ENCODE measurements around the gene CRKL.

CRKL gene

GRCh38 chr22:20951151-20951931 lies 34.1 kb downstream of the CRKL start:
- in situ Hi-C loops (cut with MboI; ENCODE audit: low sequenced_read_pairs) = no loop called here

- in situ Hi-C loops (cut with MboI; ENCODE audit: low sequenced_read_pairs) = no loop called here
Observed at GRCh38 chr22:20951932-20952380, 34.7 kb downstream of the CRKL start.

GRCh38 chr22:20952544-20953341 lies 35.5 kb downstream of the CRKL start:
- in situ Hi-C loops (cut with MboI; ENCODE audit: low sequenced_read_pairs) = no loop called here

- in situ Hi-C loops (cut with MboI; ENCODE audit: low sequenced_read_pairs) = no loop called here
Observed at GRCh38 chr22:20953342-20953608, 36.1 kb downstream of the CRKL start.

- in situ Hi-C loops (cut with MboI; ENCODE audit: low sequenced_read_pairs) = no loop called here
Observed at GRCh38 chr22:20953668-20954500, 36.7 kb downstream of the CRKL start.

- in situ Hi-C loops (cut with MboI; ENCODE audit: low sequenced_read_pairs) = no loop called here
Observed at GRCh38 chr22:20955548-20955947, 38.3 kb downstream of the CRKL start.

GRCh38 chr22:20956258-20957101 lies 39.3 kb downstream of the CRKL start:
- in situ Hi-C loops (cut with MboI; ENCODE audit: low sequenced_read_pairs) = no loop called here

GRCh38 chr22:20957102-20957682 lies 40.0 kb downstream of the CRKL start:
- in situ Hi-C loops (cut with MboI; ENCODE audit: low sequenced_read_pairs) = no loop called here

- in situ Hi-C loops (cut with MboI; ENCODE audit: low sequenced_read_pairs) = no loop called here
Observed at GRCh38 chr22:20957683-20958431, 40.6 kb downstream of the CRKL start.

- in situ Hi-C loops (cut with MboI; ENCODE audit: low sequenced_read_pairs) = no loop called here
Observed at GRCh38 chr22:20959578-20960461, 42.6 kb downstream of the CRKL start.

- in situ Hi-C loops (cut with MboI; ENCODE audit: low sequenced_read_pairs) = no loop called here
Observed at GRCh38 chr22:20960609-20961008, 43.4 kb downstream of the CRKL start.

- in situ Hi-C loops (cut with MboI; ENCODE audit: low sequenced_read_pairs) = no loop called here
Observed at GRCh38 chr22:20962491-20962945, 45.3 kb downstream of the CRKL start.

GRCh38 chr22:20963201-20964052 lies 46.2 kb downstream of the CRKL start:
- in situ Hi-C loops (cut with MboI; ENCODE audit: low sequenced_read_pairs) = no loop called here

- in situ Hi-C loops (cut with MboI; ENCODE audit: low sequenced_read_pairs) = no loop called here
Observed at GRCh38 chr22:20964090-20964798, 47.0 kb downstream of the CRKL start.

GRCh38 chr22:20964799-20965103 lies 47.5 kb downstream of the CRKL start:
- in situ Hi-C loops (cut with MboI; ENCODE audit: low sequenced_read_pairs) = no loop called here

- in situ Hi-C loops (cut with MboI; ENCODE audit: low sequenced_read_pairs) = no loop called here
Observed at GRCh38 chr22:20965104-20965887, 48.1 kb downstream of the CRKL start.

Data from HL-60/S4 treated with phorbol 12-myristate 13-acetate at 8.2 ng/mL for 4 days and 3 days (cell line).